Loucy (cell line): Measurements from ENCODE around the gene SLC16A6.
A peak's percentile ranks its signal among the peaks of the same experiment; 100 is the strongest.

Experiments
- H2AFZ ChIP-seq: fragments of 200-600 bp; sonication (generic); 2 replicates; pipeline ENCODE4 v1.6.0; 2016; ENCODE audit warnings: antibody characterized with exemption, mild to moderate bottlenecking, low read length, moderate library complexity
- H3F3A ChIP-seq: fragments of 200-600 bp; 2 replicates; pipeline ENCODE4 v1.6.0; 2016; ENCODE audit warnings: antibody characterized with exemption, low read depth, mild to moderate bottlenecking
- H3K27me3 ChIP-seq: fragments of 200-600 bp; sonication (generic); 2 replicates; pipeline ENCODE4 v1.6.1; 2014; ENCODE audit warnings: low read length, mild to moderate bottlenecking; ENCODE audit not compliant: insufficient read depth, poor library complexity, severe bottlenecking
- H3K36me3 ChIP-seq: fragments of 200-600 bp; sonication (generic); 2 replicates; pipeline ENCODE4 v1.6.1; 2016; ENCODE audit warnings: low read length; ENCODE audit not compliant: insufficient read depth
- H3K4me1 ChIP-seq: fragments of 200-600 bp; sonication (generic); 2 replicates; pipeline ENCODE4 v1.5.1; 2014; ENCODE audit warnings: low read length, mild to moderate bottlenecking; ENCODE audit not compliant: insufficient read depth, poor library complexity, severe bottlenecking
- H3K4me2 ChIP-seq: fragments of 200-600 bp; sonication (generic); 2 replicates; pipeline ENCODE4 v1.6.0; 2014; ENCODE audit warnings: antibody characterized with exemption, low read length, low read depth, mild to moderate bottlenecking; ENCODE audit not compliant: poor library complexity, severe bottlenecking
- H3K4me3 ChIP-seq: fragments of 200-600 bp; sonication (generic); 2 replicates; pipeline ENCODE4 v1.5.1; 2014; ENCODE audit warnings: low read length, mild to moderate bottlenecking, mixed read lengths; ENCODE audit not compliant: poor library complexity, severe bottlenecking
- H3K79me2 ChIP-seq: fragments of 200-600 bp; sonication (generic); 2 replicates; pipeline ENCODE4 v1.6.1; 2014; ENCODE audit warnings: low read length; ENCODE audit not compliant: insufficient read depth
- H3K9ac ChIP-seq: fragments of 200-600 bp; sonication (generic); 2 replicates; pipeline ENCODE4 v1.6.0; 2014; ENCODE audit warnings: mild to moderate bottlenecking, low read depth, low read length, moderate library complexity; ENCODE audit not compliant: poor library complexity, severe bottlenecking
- H3K9me2 ChIP-seq: fragments of 200-600 bp; sonication (generic); replicated peaks from 2 replicates; pipeline ENCODE4 v1.6.1; 2016; ENCODE audit warnings: low read depth, low read length, mixed read lengths
- H3K9me3 ChIP-seq: fragments of 200-600 bp; sonication (generic); 2 replicates; pipeline ENCODE4 v1.6.1; 2014; ENCODE audit warnings: mild to moderate bottlenecking, antibody characterized with exemption, low read length, low read depth; ENCODE audit not compliant: insufficient read depth
- H4K20me1 ChIP-seq: fragments of 200-600 bp; sonication (generic); 2 replicates; pipeline ENCODE4 v1.6.0; 2014; ENCODE audit warnings: antibody characterized with exemption, low read length, mild to moderate bottlenecking; ENCODE audit not compliant: insufficient read depth, poor library complexity, severe bottlenecking
- CTCF ChIP-seq: fragments of 200-600 bp; sonication (generic); conservative IDR thresholded peaks from 2 replicates; pipeline ENCODE4 v1.5.1; 2014; ENCODE audit warnings: mild to moderate bottlenecking, antibody characterized with exemption, low read length
- EZH2phosphoT487 ChIP-seq: fragments of 200-600 bp; IDR thresholded peaks from 2 replicates; pipeline ENCODE4 v1.6.1; 2018; ENCODE audit warnings: antibody characterized with exemption, mild to moderate bottlenecking, moderate library complexity, borderline replicate concordance

SLC16A6 gene

GRCh38 chr17:68294196-68294555 is 3.2 kb upstream of the SLC16A6 start:
- Histone ChIP-seq H3K9me2 (no peaks in the 10 kb centered on the region), H2AFZ (no peak overlapping the region), H3K9ac (no peak overlapping the region), H3K4me2 (no peak overlapping the region), H3K36me3 (no peaks in the 10 kb centered on the region), H3F3A (no peaks in the 10 kb centered on the region), H3K27me3 (no peaks in the 10 kb centered on the region), H3K4me1 (peaks cover 32% of the 10 kb centered on the region), H3K79me2 (0 out of 2 replicates have a peak, but pooled peaks cover 3% of the 10 kb centered on the region), H4K20me1 (no peaks in the 10 kb centered on the region), H3K9me3 (no peaks in the 10 kb centered on the region), H3K4me3 (no peak overlapping the region)
- TF ChIP-seq CTCF, result no peak
- no peak for TF ChIP-seq EZH2phosphoT487

- no peaks in the 10 kb centered on the region for H3K9me2 ChIP-seq
- H3F3A ChIP-seq, result no peaks in the 10 kb centered on the region
- H3K4me1 ChIP-seq, result peaks cover 37% of the 10 kb centered on the region
- TF ChIP-seq EZH2phosphoT487 (no peak), CTCF (no peak)
- no peak overlapping the region for H2AFZ ChIP-seq
- H3K9ac ChIP-seq, result no peak overlapping the region
- no peak overlapping the region for H3K4me3 ChIP-seq
- no peaks in the 10 kb centered on the region for H3K36me3 ChIP-seq
- H3K79me2 ChIP-seq, result 0 out of 2 replicates have a peak, but pooled peaks cover 3% of the 10 kb centered on the region
- H3K27me3 ChIP-seq, result no peaks in the 10 kb centered on the region
- H4K20me1 ChIP-seq, result no peaks in the 10 kb centered on the region
- no peaks in the 10 kb centered on the region for H3K9me3 ChIP-seq
- no peak overlapping the region for H3K4me2 ChIP-seq
Observed at GRCh38 chr17:68293490-68294195, 2.7 kb upstream of the SLC16A6 start.

DNA sequence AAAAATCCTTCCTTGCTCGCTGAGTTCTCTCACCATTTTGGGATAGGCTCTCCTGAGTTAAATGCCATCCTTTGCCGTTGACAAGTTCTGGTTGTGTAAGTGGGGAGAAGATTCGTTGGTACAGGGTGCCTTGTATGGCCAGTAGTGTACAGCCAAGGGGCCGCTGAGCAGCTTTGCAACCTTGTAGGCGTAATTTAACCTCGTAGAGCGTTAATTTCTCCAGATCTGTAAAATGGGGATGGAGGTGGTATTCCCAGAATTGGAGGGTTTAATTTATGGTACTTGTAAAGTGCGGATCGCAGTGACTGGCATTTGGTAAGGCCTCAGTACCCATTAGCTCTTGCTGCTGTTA is 1.7 kb upstream of the SLC16A6 start:
- Histone ChIP-seq H3K4me2 (peak overlapping the region; percentile 76), H3K36me3 (no peaks in the 10 kb centered on the region), H3K9ac (peak overlapping the region; percentile 69), H4K20me1 (no peaks in the 10 kb centered on the region), H3K4me1 (peaks cover 38% of the 10 kb centered on the region), H3F3A (peaks cover 1% of the 10 kb centered on the region; the same call in 1 of the 2 replicates), H3K79me2 (0 out of 2 replicates have a peak, but pooled peaks cover 3% of the 10 kb centered on the region), H3K27me3 (no peaks in the 10 kb centered on the region), H3K4me3 (peak overlapping the region; percentile 75), H2AFZ (0 out of 2 replicates have a peak overlapping the region, but pooled peaks have one; percentile 51), H3K9me3 (no peaks in the 10 kb centered on the region), H3K9me2 (no peaks in the 10 kb centered on the region)
- TF ChIP-seq EZH2phosphoT487, result no peak
- TF ChIP-seq CTCF, result no peak
